Fibroblast of villous mesenchyme (primary cell): ENCODE measurements around the gene ADGRL3. TPM values are rescaled to one million over a fixed set of nuclear protein-coding genes. Genes with fewer than 3 reads are reported as not detected.

Experiments
- DNase-seq: peaks from one replicate; pipeline ENCODE4 v3.0.0-alpha.2; 2010; ENCODE audit warnings: low read depth
- H3K4me3 ChIP-seq: 2 replicates; pipeline ENCODE4 v1.5.1; 2011; ENCODE audit warnings: low read depth, mild to moderate bottlenecking, low read length
- CTCF ChIP-seq: IDR thresholded peaks from 2 replicates; pipeline ENCODE4 v1.5.1; 2012; ENCODE audit warnings: low read depth, mild to moderate bottlenecking, low read length; ENCODE audit not compliant: insufficient read depth
- total RNA-seq: library from RNA; depleted of rRNA; stranded (reverse); fragments of >200 nt; gene quantifications from 2 replicates; pipeline ENCODE4 v1.2.3, GENCODE V29; 2012

The ADGRL3 gene
- total RNA-seq, 1 donor, result 2.2 TPM

GRCh38 chr4:61292322-61292721 lies 92.2 kb downstream of the ADGRL3 start:
- no peak for TF ChIP-seq CTCF
- H3K4me3 ChIP-seq, result no peak overlapping the region
- no peak for DNase-seq

GRCh38 chr4:61293707-61294400 lies 93.7 kb downstream of the ADGRL3 start:
- no peak overlapping the region for H3K4me3 ChIP-seq
- no peak for DNase-seq
- TF ChIP-seq CTCF, result no peak

- no peak for TF ChIP-seq CTCF
- no peak for DNase-seq
- H3K4me3 ChIP-seq, result no peak overlapping the region
These were observed 94.8 kb downstream of the ADGRL3 start for GRCh38 chr4:61294936-61295335.

GRCh38 chr4:61296144-61296543 lies 96.0 kb downstream of the ADGRL3 start:
- TF ChIP-seq CTCF, result no peak
- no peak overlapping the region for H3K4me3 ChIP-seq
- DNase-seq, result no peak

- DNase-seq, result no peak
- TF ChIP-seq CTCF, result no peak
- H3K4me3 ChIP-seq, result no peak overlapping the region
These were observed 98.1 kb downstream of the ADGRL3 start for GRCh38 chr4:61298178-61298740.

GRCh38 chr4:61299316-61299715 lies 99.2 kb downstream of the ADGRL3 start:
- no peak for DNase-seq
- H3K4me3 ChIP-seq, result no peak overlapping the region
- TF ChIP-seq CTCF, result no peak
